Mucosa of descending colon (tissue), 3 donors: ENCODE results near the gene PPP3CA. TPM values are rescaled to one million over a fixed set of nuclear protein-coding genes. Genes with fewer than 3 reads are reported as not detected.
A peak's percentile ranks its signal among the peaks of the same experiment; 100 is the strongest.

Experiments used
- ATAC-seq: fragments of 200-7000 bp; cut with Tn5 transposase; one replicate; pipeline ENCODE4 v1.9.1; 2020; ENCODE audit warnings: mild to moderate bottlenecking, moderate library complexity
- DNase-seq, 3 donors: peaks; one replicate each; pipeline ENCODE4 v3.0.0-alpha.2; 2020
- H3K36me3 ChIP-seq: fragments of 200-600 bp; one replicate; pipeline ENCODE4 v1.8.0; 2021; ENCODE audit warnings: low read depth, mild to moderate bottlenecking
- H3K4me1 ChIP-seq: fragments of 200-600 bp; one replicate; pipeline ENCODE4 v1.8.0; 2021; ENCODE audit warnings: low read depth, mild to moderate bottlenecking
- H3K4me3 ChIP-seq: fragments of 200-600 bp; one replicate; pipeline ENCODE4 v1.8.0; 2021; ENCODE audit warnings: mild to moderate bottlenecking
- H3K9me3 ChIP-seq: fragments of 200-600 bp; one replicate; pipeline ENCODE4 v1.8.0; 2021; ENCODE audit warnings: mild to moderate bottlenecking
- CTCF ChIP-seq: fragments of 200-600 bp; IDR thresholded peaks from one replicate; pipeline ENCODE4 v1.8.0; 2022; ENCODE audit warnings: antibody characterized with exemption, mild to moderate bottlenecking
- intact Hi-C, 2 donors: fragments of 100-400 bp; cut with DNase I in 1 of 2; cut with micrococcal nuclease in 1 of 2; formaldehyde crosslinking; loops; one replicate each; pipeline versions ENCODE4 v1.11.0 to v1.11.1; 2022; cut with DNase I, micrococcal nuclease
- total RNA-seq, 3 donors: library from RNA; stranded (reverse); fragmentation: NEBNext Ultra II Directional in 2 of 3; extraction: Animal tissue kit (Norgen Biotek cat#: 25700) in 2 of 3; gene quantifications; one replicate each; pipeline versions ENCODE4 v1.2.1 to v1.2.4, GENCODE V29; 2021 to 2023
- donor health status: DM: no; HTN: no; CAD: no; lungs with moderate emphysema.
- donor health status: DM: no; HTN: no; CAD: no.
- donor health status: DM: no; HTN: yes; CAD: no.

PPP3CA gene
- total RNA-seq, 3 donors from 2014 or later = 38.3 to 47.6 (median 40.4) TPM

DNA sequence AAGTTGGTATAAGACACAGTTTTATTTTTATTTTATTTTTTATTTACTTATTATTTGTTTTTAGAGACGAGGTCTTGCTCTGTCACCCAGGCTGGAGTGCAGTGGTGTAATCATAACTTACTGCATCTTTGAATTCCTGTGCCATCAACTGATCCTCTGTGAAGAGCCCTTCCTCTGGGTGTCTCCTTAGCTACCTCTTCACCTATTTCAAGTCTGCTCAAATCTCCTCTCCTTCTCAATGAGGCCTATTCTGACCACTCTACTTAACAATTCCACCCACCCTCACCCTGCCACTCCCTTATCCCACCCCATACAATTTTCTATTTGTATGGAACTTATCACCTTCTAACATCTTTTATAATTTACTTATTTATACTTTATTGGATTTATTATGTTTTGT is 183.4 kb downstream of the PPP3CA start:
- Histone ChIP-seq H3K36me3 (no peaks in the 10 kb centered on the region), H3K4me1 (no peaks in the 10 kb centered on the region), H3K4me3 (no peak overlapping the region), H3K9me3 (no peaks in the 10 kb centered on the region)
- intact Hi-C loops = loop anchor here in 1 of 2 donors (10.0 kb wide), 1 partner anchor 571 kb away; no protein-coding TSS in a partner anchor
- DNase-seq (no peak), ATAC-seq (no peak)
- no peak for TF ChIP-seq CTCF

GRCh38 chr4:101162990-101163380 is 184.3 kb downstream of the PPP3CA start:
- Histone ChIP-seq H3K9me3 (no peaks in the 10 kb centered on the region), H3K4me1 (no peaks in the 10 kb centered on the region), H3K4me3 (no peak overlapping the region), H3K36me3 (no peaks in the 10 kb centered on the region)
- intact Hi-C loops = loop anchor here in 1 of 2 donors (10.0 kb wide), 1 partner anchor 572 kb away; no protein-coding TSS in a partner anchor
- no peak for TF ChIP-seq CTCF
- DNase-seq = no peak
- ATAC-seq = no peak

GRCh38 chr4:101160792-101161592 is 186.3 kb downstream of the PPP3CA start:
- ATAC-seq (peak; percentile 95), DNase-seq (peak in 1 of 3 donors; percentile 35)
- Histone ChIP-seq H3K36me3 (no peaks in the 10 kb centered on the region), H3K9me3 (no peaks in the 10 kb centered on the region), H3K4me3 (no peak overlapping the region), H3K4me1 (no peaks in the 10 kb centered on the region)
- intact Hi-C loops = loop anchor here in 1 of 2 donors (10.0 kb wide), 1 partner anchor 574 kb away; no protein-coding TSS in a partner anchor
- no peak for TF ChIP-seq CTCF

DNA sequence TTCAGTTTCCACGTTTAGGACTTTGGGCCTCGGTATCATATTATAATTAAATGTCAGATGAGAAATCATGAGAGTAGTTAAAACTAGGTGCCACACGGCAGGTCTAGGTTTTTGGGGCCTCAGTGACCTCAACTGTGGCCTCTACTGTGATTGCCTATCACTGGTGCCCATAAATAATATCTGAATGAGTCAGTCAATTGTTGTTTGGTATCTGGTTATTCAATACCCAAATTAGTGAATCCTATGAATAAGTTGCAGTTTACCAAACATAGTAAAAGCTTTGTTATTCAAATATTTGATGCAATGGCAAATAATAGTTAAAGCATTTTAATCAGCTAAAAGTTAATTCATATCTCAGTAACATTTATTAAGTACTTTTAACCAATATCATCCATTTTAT is 188.8 kb downstream of the PPP3CA start:
- TF ChIP-seq CTCF = no peak
- Histone ChIP-seq H3K4me3 (no peak overlapping the region), H3K4me1 (no peaks in the 10 kb centered on the region), H3K36me3 (no peaks in the 10 kb centered on the region), H3K9me3 (no peaks in the 10 kb centered on the region)
- DNase-seq (no peak), ATAC-seq (no peak)
- intact Hi-C loops = no loop called here

GRCh38 chr4:101158134-101158482 is 189.2 kb downstream of the PPP3CA start:
- no peak for TF ChIP-seq CTCF
- DNase-seq = no peak
- intact Hi-C loops = no loop called here

More at GRCh38 chr4:101158134-101158482, 189.2 kb downstream of the PPP3CA start:
- Histone ChIP-seq H3K4me3 (no peak overlapping the region), H3K9me3 (no peaks in the 10 kb centered on the region), H3K36me3 (no peaks in the 10 kb centered on the region), H3K4me1 (no peaks in the 10 kb centered on the region)
- no peak for ATAC-seq
